Astrocyte (in vitro differentiated cells and primary cell): ENCODE results near the gene SPG11. TPM values are rescaled to one million over a fixed set of nuclear protein-coding genes. Genes with fewer than 3 reads are reported as not detected.
"Not testable (repeated sequence)": the region's sequence is repeated elsewhere in the genome, so short reads cannot be mapped to it uniquely, and the experiment has no call there.

Experiments used
- DNase-seq: peaks from one replicate; pipeline ENCODE4 v3.0.0-alpha.2; 2010; ENCODE audit warnings: low read depth
- FAIRE-seq: peaks from 2 replicates; lab custom pipeline; 2011; peaks lifted over from hg19 to GRCh38; lab: Jason Lieb, UNC
- H2AFZ ChIP-seq: 2 replicates; pipeline ENCODE4 v1.6.0; 2012; ENCODE audit warnings: low read depth, low read length, inconsistent platforms
- H3K27ac ChIP-seq: 2 replicates; pipeline ENCODE4 v1.5.1; 2011; ENCODE audit warnings: low read depth, low read length, inconsistent platforms
- H3K27me3 ChIP-seq: 2 replicates; pipeline ENCODE4 v1.6.0; 2011; ENCODE audit warnings: low read length, inconsistent platforms; ENCODE audit not compliant: insufficient read depth
- H3K36me3 ChIP-seq: 2 replicates; pipeline ENCODE4 v1.5.1; 2011; ENCODE audit warnings: low read length, inconsistent platforms; ENCODE audit not compliant: insufficient read depth
- H3K4me1 ChIP-seq: 2 replicates; pipeline ENCODE4 v1.5.1; 2011; ENCODE audit warnings: low read length, inconsistent platforms; ENCODE audit not compliant: insufficient read depth
- H3K4me2 ChIP-seq: 2 replicates; pipeline ENCODE4 v1.6.0; 2012; ENCODE audit warnings: low read length, inconsistent platforms
- H3K4me3 ChIP-seq: 2 replicates; pipeline ENCODE4 v1.5.1; 2011; ENCODE audit warnings: low read depth, mild to moderate bottlenecking, low read length, inconsistent platforms; ENCODE audit not compliant: insufficient read depth
- H3K79me2 ChIP-seq: 2 replicates; pipeline ENCODE4 v1.6.0; 2012; ENCODE audit warnings: mild to moderate bottlenecking, low read length, inconsistent platforms; ENCODE audit not compliant: insufficient read depth
- H3K9ac ChIP-seq: 2 replicates; pipeline ENCODE4 v1.6.0; 2012; ENCODE audit warnings: mild to moderate bottlenecking, low read length, inconsistent platforms
- H3K9me3 ChIP-seq: 2 replicates; pipeline ENCODE4 v1.5.1; 2012; ENCODE audit warnings: low read depth, mild to moderate bottlenecking, low read length, inconsistent platforms; ENCODE audit not compliant: insufficient read depth
- H4K20me1 ChIP-seq: 2 replicates; pipeline ENCODE4 v1.6.0; 2012; ENCODE audit warnings: low read length, inconsistent platforms; ENCODE audit not compliant: insufficient read depth
- H3K27ac Mint-ChIP-seq: one replicate; pipeline ENCODE4 v1.8.0; 2021; ENCODE audit warnings: mild to moderate bottlenecking, mixed read lengths; ENCODE audit not compliant: unreplicated experiment
- H3K27me3 Mint-ChIP-seq: one replicate; pipeline ENCODE4 v1.8.0; 2021; ENCODE audit warnings: low read depth, mixed read lengths; ENCODE audit not compliant: unreplicated experiment
- H3K36me3 Mint-ChIP-seq: one replicate; pipeline ENCODE4 v1.8.0; 2021; ENCODE audit warnings: low read depth, mixed read lengths; ENCODE audit not compliant: unreplicated experiment
- H3K4me1 Mint-ChIP-seq: one replicate; pipeline ENCODE4 v1.8.0; 2021; ENCODE audit warnings: low read depth, mixed read lengths; ENCODE audit not compliant: unreplicated experiment
- H3K4me3 Mint-ChIP-seq: one replicate; pipeline ENCODE4 v1.8.0; 2021; ENCODE audit warnings: mild to moderate bottlenecking, moderate library complexity, mixed read lengths; ENCODE audit not compliant: unreplicated experiment
- H3K9me3 Mint-ChIP-seq: one replicate; pipeline ENCODE4 v1.8.0; 2021; ENCODE audit warnings: mild to moderate bottlenecking, mixed read lengths; ENCODE audit not compliant: unreplicated experiment
- EZH2 ChIP-seq: IDR thresholded peaks from 2 replicates; pipeline ENCODE4 v1.6.1; 2012; ENCODE audit warnings: mild to moderate bottlenecking, low read length, inconsistent platforms; ENCODE audit not compliant: insufficient read depth
- total RNA-seq: library from RNA; stranded (reverse); gene quantifications from 2 replicates; pipeline ENCODE4 v1.2.1, GENCODE V29; 2021
- TF ChIP-seq, protein P1 (sequence below): IDR thresholded peaks from 2 replicates; pipeline ENCODE4 v1.5.1; 2011; ENCODE audit warnings: low read depth, mild to moderate bottlenecking, inconsistent platforms, low read length, moderate library complexity; ENCODE audit not compliant: insufficient read depth

Gene SPG11
- total RNA-seq, 1 donor from 2014 or later: 34.4 TPM

DNA sequence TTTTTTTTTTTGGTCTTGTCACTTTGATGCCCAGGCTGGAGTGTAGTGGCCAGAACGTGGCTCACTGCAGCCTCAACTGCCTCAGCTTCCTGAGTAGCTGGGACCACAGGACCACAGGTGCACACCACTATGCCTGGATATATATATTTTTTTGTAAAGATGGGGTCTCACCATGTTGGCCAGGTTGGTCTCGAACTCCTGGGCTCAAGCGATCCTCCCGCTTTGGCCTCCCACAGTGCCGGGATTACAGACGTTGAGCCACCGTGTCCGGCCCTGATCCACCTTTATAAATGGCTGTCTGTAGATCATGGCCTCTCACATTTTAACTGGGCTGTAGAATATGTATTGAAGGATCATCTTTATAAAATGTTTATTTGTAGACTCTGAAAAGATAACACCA lies 128.4 kb downstream of the SPG11 start:
- Mint-ChIP-seq H3K36me3 (peaks cover 2% of the 10 kb centered on the region), H3K27ac (peak overlapping the region; percentile 75), H3K9me3 (no peaks in the 10 kb centered on the region), H3K27me3 (no peaks in the 10 kb centered on the region), H3K4me1 (peaks cover 10% of the 10 kb centered on the region), H3K4me3 (peak overlapping the region; percentile 94)
- TF ChIP-seq, protein P1, sequence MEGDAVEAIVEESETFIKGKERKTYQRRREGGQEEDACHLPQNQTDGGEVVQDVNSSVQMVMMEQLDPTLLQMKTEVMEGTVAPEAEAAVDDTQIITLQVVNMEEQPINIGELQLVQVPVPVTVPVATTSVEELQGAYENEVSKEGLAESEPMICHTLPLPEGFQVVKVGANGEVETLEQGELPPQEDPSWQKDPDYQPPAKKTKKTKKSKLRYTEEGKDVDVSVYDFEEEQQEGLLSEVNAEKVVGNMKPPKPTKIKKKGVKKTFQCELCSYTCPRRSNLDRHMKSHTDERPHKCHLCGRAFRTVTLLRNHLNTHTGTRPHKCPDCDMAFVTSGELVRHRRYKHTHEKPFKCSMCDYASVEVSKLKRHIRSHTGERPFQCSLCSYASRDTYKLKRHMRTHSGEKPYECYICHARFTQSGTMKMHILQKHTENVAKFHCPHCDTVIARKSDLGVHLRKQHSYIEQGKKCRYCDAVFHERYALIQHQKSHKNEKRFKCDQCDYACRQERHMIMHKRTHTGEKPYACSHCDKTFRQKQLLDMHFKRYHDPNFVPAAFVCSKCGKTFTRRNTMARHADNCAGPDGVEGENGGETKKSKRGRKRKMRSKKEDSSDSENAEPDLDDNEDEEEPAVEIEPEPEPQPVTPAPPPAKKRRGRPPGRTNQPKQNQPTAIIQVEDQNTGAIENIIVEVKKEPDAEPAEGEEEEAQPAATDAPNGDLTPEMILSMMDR: no peak
- no peak for TF ChIP-seq EZH2
- H3K27me3 ChIP-seq: no peaks in the 10 kb centered on the region
- H3K9me3 ChIP-seq: no peaks in the 10 kb centered on the region
- DNase-seq (no peak), FAIRE-seq (no peak)
- H3K4me3 ChIP-seq: no peak overlapping the region
- H4K20me1 ChIP-seq: peaks cover 13% of the 10 kb centered on the region
- H3K36me3 ChIP-seq: no peaks in the 10 kb centered on the region
- no peak overlapping the region for H2AFZ ChIP-seq
- no peak overlapping the region for H3K9ac ChIP-seq
- peak overlapping the region; percentile 88 for H3K4me2 ChIP-seq
- peaks cover 18% of the 10 kb centered on the region for H3K4me1 ChIP-seq
- peaks cover 41% of the 10 kb centered on the region for H3K79me2 ChIP-seq
- H3K27ac ChIP-seq: no peak overlapping the region

DNA sequence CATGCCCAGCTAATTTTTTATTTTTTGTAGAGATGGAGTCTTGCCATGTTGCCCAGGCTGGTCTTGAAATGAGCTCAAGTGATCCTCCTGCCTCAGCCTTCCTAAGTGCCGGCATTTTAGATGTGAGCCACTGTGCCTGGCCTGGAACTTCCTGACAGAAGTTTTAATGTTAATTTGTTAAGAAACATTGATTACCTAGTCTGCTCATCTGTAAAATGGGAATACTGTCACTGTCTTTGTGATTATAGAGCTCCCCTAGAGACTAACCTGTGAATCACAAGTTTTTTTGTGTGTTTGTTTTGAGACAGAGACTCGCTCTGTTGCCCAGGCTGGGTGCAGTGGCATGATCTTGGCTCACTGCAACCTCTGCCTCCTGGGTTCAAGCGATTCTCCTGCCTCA lies 130.8 kb downstream of the SPG11 start:
- Histone ChIP-seq H3K4me3 (no peak overlapping the region), H4K20me1 (peaks cover 2% of the 10 kb centered on the region), H3K36me3 (no peaks in the 10 kb centered on the region), H2AFZ (no peak overlapping the region), H3K9ac (no peak overlapping the region), H3K4me2 (no peak overlapping the region), H3K79me2 (peaks cover 20% of the 10 kb centered on the region), H3K4me1 (peaks cover 10% of the 10 kb centered on the region), H3K27me3 (no peaks in the 10 kb centered on the region), H3K9me3 (no peaks in the 10 kb centered on the region), H3K27ac (no peak overlapping the region)
- no peak overlapping the region for H3K27ac Mint-ChIP-seq
- H3K4me3 Mint-ChIP-seq: no peak overlapping the region
- DNase-seq (no peak), FAIRE-seq (no peak)
- H3K27me3 Mint-ChIP-seq: no peaks in the 10 kb centered on the region
- H3K4me1 Mint-ChIP-seq: peaks cover 7% of the 10 kb centered on the region
- no peaks in the 10 kb centered on the region for H3K9me3 Mint-ChIP-seq
- TF ChIP-seq, protein P1: no peak
- no peak for TF ChIP-seq EZH2
- H3K36me3 Mint-ChIP-seq: peaks cover 2% of the 10 kb centered on the region

DNA sequence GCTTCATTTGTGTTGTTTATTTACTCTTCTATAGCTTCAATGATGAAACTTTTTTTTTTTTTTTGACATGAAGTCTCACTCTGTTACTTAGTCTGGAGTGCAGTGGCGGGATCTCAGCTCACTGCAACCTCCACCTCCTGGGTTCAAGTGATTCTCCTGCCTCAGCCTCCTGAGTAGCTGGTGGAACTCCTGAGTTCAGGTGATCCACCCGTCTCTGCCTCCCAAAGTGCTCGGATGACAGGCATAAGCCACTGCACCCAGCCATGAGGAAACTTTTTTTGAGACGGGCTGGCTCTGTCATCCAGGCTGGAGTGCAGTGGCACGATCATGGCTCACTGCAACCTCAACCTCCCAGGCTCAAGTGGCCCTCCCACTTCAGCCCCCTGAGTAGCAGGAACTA lies 131.2 kb downstream of the SPG11 start:
- not testable (repeated sequence) for H3K9ac ChIP-seq, H3K36me3 ChIP-seq, H3K27ac Mint-ChIP-seq, H3K4me1 Mint-ChIP-seq, H3K4me1 ChIP-seq, H3K27ac ChIP-seq, H3K27me3 ChIP-seq, H2AFZ ChIP-seq, H3K27me3 Mint-ChIP-seq, H3K4me2 ChIP-seq, FAIRE-seq, DNase-seq, H3K4me3 ChIP-seq, H3K9me3 Mint-ChIP-seq, H3K4me3 Mint-ChIP-seq, H4K20me1 ChIP-seq, H3K36me3 Mint-ChIP-seq, H3K9me3 ChIP-seq
- H3K79me2 ChIP-seq: peaks cover 16% of the 10 kb centered on the region
